ENCODE measurements around the gene CBARP.
A peak's percentile ranks its signal among the peaks of the same experiment; 100 is the strongest.

CBARP gene

GRCh38 chr19:1239796-1240737, 2.3 kb upstream of the CBARP start:
- DNase-seq (ENCODE audit: low read depth, low spot score) = peak; percentile 97

- no peak for DNase-seq (ENCODE audit: low read depth, low spot score)
Observed at GRCh38 chr19:1239420-1239795, 1.6 kb upstream of the CBARP start.

DNA sequence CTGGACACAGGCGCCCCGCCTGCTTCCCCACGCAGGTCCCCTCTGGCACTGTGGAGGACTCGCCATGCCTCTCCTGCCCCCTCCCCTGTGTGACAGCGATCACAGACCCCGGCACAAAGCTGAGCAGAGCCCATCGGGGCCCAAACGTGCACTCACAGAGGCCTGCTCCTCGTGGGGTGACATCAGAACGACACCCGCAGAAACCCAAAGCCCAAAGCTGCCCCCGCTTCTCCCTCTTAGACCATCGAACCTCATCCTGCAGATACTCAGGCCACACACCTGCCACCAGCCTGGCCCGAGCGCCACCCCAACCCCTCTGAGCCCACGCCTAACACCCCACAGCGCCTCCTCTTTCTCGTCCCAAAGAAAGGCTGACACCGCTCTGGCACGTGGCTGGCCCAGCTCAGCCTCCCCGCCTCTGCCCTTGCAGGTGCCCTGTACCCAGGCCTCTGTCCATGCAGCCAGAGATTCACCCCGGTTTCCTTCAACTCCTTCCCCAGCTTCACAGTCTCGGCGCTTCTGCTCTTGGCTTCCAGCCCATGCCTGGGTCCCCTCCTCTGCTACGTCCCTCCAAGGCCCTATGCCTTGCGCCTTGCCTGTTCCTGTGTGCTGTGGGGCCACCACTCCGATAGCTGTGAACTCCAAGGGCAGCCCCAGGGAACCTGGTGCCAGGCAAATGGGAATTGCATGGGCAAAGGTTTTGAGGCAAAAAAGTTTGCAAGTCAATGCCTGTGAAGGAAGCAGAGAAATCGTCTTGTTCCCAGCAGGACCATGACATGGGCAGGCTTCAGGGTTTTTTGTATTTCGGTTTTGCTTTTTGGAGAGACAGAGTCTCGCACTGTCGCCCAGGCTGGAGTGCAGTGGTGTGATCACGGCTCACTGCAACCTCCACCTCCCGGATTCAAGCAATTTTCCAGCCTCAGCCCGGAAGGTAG, 831 bp upstream of the CBARP start:
- DNase-seq (ENCODE audit: low read depth, low spot score) = no peak

- peak; percentile 59 for DNase-seq (ENCODE audit: low read depth, low spot score)
Observed at GRCh38 chr19:1237027-1237659, 662 bp downstream of the CBARP start.

DNA sequence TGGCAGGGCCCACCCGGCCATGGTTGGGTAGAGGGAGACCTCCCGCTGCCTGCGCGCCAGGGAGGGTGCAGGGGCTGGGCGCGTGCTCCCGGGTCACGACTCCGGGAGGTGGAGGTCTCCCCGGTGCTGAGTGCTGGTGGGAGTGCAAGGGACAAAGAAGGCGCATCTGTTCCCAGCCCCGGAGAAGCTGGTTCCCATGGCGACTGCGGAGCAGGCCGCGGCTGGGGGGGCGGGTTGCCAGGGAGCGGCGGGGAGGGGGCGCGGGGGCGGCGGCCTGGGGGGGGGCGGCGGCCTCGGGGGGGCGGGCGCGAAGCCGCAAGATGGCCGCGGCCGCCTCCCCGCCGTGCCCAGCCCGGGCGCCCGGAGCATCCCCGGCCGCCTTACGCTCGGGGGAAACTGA, 1.2 kb downstream of the CBARP start:
- peak; percentile 39 for DNase-seq (ENCODE audit: low read depth, low spot score)

- peak; percentile 70 for DNase-seq (ENCODE audit: low read depth, low spot score)
Observed at GRCh38 chr19:1235625-1236538, 1.9 kb downstream of the CBARP start.

DNA sequence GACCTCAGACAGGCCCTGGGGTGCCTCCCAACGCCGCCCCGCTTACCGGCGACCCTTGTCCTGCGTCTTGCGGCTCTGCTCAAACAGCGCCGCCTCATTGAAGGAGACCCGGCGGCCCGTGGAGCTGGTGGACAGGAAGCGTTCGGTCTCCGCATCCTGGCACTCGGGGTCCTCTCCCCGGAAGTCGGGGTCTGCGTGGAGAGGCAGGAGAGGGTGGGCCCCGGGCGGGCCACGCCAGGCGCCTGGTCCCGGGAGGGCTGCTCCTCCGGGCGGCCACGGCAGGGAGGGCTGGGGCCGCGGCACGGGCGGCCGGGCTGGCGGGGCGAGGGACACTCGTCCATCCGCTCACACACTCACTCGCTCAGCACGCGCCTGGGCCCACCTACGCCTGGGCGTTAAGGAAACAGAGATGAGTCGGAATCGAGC, 2.8 kb downstream of the CBARP start:
- DNase-seq (ENCODE audit: low read depth, low spot score) = no peak

DNA sequence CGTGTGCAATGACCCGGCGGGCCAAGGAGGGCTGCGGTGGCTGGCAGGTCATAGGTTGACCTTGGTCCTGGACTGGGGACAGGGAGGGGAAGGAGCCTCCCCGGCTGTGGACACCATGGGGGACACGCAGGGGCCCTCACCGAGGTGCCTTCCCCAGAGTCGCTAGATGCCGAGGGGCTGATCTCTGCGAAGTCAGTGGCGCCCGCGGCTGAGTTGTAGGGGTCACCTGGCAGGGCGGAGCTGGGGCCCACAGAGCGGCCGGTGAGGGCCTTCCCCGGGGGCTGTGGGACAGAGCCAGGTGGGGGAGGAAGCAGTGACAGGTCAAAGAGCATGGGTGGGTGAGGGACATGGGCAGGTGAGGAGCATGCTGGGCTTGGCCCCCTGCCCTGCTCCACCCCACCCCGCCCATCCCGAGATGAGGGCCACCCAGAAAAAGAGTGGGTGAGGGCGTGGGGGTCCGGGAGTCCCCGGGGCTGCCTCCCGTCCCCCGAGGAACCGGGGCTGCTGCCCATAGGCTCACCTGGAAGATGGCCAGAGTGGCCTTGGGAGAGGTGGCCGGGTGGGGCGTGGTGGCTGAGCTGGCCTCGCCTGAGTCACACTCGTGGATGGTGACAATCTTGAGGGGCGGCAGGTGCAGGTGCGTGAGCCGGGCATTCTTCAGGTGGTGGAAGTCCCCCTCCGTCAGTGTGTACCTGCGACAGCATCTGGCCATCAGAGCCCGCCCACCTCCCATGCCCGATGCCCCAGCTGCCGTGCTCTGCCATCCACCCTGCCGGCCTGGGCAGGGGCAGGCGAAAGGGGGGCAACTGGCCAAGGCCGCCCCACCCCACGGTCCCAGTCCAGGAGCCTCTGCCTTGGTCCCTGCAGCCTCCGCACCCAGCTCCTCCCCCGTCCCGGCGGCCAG, 3.5 kb downstream of the CBARP start:
- no peak for DNase-seq (ENCODE audit: low read depth, low spot score)

GRCh38 chr19:1233115-1233667, 4.6 kb downstream of the CBARP start:
- no peak for DNase-seq (ENCODE audit: low read depth, low spot score)

- DNase-seq (ENCODE audit: low read depth, low spot score) = peak; percentile 80
Observed at GRCh38 chr19:1232652-1233072, 5.1 kb downstream of the CBARP start.

DNA sequence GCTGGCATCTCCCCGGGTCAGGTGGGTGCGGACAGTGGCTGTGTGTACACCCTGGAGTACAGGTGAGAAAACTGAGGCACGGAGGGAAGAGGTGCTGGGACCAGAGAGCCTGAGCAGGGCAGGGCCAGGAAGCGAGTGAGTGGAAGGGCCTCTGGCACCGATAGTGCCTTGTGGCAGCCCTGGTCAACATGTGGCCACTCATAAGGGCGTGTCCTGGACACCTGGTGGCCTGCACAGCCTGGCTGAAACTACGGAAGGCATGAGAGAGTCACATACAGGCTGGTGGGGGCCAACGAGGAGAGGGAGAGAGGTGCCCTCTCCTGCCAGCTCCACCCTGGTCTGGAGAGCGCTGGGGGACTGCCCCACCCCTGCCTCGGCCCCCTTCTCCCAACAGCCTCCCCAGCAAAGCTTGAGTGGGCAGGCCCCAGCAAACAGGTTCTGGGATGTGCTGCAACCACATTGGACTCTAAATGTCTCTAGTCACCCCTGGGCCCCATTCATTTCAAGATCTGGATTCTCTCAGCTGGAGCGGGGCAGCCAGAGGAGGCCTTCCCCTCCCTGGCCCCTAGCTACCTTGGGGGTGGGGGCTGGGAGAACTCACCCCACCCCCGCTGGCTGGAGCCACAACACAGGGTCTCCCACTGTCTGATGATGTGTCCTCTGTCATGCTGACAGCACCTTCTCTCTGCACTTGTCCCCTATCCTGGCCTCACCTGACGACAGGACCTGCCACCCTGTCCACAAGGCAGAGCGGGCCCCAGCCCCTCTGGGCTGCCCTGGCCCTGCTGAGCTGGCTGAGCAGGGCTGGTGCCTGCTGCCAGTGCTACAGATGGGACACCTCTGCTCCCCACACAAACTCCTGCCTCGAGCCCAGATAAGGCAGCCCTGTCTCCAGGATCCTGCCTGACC, 5.8 kb downstream of the CBARP start:
- DNase-seq (ENCODE audit: low read depth, low spot score) = no peak

- DNase-seq (ENCODE audit: low read depth, low spot score) = no peak
Observed at GRCh38 chr19:1230783-1231489, 6.9 kb downstream of the CBARP start.

DNA sequence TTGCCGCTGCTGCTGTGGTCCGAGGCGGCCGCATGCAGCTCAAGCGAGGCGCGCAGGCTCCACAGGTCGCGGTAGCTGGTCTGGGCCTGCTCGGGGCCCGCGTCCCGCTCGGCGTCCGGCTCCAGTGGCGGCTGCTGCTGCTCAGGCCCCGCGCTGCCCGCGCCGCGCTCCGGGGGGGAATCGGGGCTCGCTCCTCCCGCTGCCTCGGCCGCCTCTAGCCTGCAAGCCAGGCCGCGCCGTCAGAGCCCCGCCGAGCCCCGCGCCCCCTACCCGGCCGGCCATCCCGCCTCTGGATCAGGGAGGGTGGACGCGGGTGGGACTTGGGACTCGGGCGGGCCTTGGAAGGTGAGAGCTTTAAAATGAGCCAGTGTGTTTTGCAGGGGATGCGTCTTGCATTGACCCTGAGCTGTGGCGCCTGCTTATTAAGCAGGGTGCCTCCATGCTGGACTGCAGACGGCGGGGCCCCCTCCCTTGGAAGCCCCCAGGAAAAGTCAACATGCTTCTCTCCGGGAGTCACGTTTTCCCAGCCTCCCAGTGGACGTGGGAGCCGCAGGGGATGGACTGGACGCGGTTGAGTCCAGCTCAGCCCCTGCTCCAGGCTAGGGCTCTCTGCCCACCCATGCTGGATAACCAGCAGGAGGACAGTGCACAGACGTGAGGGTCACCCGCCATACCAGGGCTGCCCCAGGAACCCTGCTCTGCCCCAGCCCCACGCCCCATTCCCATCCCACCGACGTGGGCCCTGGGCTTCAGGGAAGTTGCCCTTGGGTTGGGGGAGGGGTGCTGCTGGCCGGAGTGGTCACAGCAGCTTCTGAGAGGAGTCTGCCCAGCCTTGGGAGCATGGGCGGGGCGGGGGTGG, 7.7 kb downstream of the CBARP start:
- DNase-seq (ENCODE audit: low read depth, low spot score) = no peak

DNA sequence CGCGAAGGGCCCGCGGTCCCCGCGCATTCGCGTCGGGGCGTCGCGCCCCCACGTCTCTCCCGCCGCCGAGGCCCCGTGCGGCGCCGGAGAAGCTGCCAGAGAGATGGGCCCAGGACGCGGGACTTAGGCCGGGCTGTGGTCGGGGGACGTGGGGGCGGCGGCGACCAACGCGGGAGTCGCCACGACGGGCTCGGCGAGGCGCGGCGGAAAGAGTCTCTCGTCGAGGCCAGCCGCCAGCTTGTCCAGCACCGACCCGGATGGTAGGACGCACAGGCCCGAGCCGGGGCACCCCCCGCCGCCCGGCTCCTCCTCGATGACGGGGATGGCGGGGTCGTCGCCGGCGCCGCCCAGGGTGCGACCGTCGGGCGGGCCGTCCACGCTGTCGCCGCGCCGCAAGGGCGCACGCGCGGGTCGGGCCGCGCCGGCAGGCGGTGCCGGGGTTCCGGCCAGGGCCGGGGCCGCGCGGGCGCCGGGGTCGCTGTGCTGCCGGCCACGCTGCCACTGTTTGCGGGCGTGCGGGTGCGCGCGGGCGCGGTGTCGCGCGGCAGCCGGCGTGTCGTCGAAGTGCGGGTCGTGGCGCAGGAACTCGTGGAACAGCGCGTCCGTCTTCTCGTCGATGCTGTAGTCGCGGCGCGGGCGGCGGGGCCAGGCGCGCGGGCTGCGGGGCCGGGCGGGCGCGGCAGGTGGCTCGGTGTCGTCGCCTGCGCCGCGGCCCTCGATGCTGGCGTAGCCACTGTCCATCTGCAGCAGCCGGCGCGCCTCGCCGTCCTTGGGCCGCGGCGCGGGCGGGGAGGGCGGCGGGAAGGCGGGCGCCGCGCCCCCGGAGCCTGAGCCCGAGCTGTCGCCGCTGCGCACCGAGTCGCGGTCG, 8.5 kb downstream of the CBARP start:
- DNase-seq (ENCODE audit: low read depth, low spot score) = no peak

GRCh38 chr19:1228161-1228957, 9.4 kb downstream of the CBARP start:
- no peak for DNase-seq (ENCODE audit: low read depth, low spot score)
